Activated effector memory CD4-positive, alpha-beta T cell treated with Interleukin-2 at 50 U/mL for 16 hours (primary cell): ENCODE data around the gene CCDC33.

Experiments
- DNase-seq: peaks from one replicate; pipeline ENCODE4 v3.0.0-alpha.2; 2020

Gene CCDC33

DNA sequence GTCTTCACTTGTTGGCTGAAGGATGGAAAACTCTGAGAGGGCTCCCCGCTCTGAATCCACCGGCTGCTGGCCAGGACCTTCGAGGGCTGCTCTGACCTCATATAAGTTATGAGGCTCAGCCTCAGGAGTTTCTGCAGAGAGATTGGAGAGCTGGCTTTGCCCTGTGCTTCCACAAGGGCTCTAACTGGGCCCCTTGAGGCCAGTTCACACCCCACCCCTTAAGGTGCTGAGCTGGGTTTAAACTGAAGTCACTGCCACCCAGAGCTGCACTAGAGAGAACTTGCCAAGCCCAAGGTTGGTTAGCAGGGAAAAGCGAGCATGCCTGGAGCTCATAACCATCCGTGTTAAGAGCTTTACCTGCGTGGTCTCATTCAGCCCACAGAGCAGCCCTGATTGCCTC, 2.8 kb upstream of the CCDC33 start:
- DNase-seq, result no peak

DNA sequence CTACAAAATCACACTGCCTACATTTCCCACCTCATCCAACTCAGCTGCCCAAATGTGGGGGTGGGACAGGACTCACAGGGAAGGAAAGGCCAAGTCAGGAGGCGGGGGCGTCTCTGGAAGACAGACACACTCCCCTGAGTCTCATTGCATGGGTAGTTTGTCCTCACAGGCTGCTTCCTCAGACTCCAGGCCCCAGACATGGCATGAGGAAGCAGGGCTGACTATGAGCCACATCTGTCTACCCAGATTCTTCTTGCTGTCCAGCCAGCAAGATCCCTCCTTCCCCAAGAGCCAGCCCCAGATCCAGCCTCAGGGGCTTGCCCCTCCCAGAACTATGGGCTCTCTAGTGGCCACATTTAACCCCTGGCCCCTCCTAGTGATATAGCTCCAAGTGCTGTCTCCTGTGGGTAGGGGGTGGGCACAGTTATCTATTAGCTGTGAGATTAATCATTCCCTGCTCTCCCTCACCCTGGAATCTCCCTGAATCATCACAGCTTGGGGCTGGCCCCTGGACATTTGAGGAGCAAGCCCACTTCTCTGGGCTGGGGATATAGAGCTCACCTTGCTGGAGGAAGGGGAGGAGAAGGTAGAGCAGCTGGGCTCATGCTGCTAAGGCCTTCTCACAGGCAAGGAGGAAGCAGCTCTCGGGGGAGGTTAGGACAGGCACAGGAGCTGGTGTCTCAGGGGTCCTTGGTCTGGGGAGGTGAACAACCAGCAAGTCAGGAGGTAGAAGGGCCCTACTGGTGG, 2.1 kb upstream of the CCDC33 start:
- no peak for DNase-seq

GRCh38 chr15:74234598-74234875, 1.6 kb upstream of the CCDC33 start:
- DNase-seq, result no peak

DNA sequence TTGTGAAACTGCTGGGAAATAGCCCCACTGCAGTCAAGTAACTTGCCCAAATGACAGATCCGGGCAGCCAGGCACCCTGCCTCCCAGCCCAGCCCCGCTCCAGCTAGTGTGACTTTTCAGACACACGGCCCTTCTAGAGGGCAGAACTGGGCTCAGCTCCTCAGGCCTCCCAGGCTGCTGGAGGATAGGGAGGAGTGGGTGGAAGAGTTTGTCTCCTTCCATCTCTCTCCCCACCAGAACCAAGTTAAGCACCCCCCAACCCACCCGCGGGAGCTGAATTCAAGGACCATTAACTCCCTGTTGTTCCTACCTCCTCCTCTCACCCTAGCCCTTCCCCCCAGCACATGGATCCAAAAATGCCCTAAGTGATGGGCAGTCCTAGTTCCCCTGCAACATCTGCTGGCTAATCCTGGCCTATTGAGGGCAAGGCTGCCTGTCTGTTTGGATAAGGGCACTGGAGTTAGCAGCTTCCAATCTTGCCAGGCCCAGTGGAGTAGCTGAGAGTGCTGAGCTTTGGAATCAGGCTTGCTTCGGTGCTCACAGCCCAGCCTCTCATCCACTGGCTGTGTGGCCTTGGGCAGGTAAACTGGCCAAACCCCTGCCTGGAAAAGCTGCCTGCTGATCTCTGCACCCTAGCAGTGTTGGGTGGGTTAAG, 3.1 kb downstream of the CCDC33 start:
- DNase-seq, result no peak

DNA sequence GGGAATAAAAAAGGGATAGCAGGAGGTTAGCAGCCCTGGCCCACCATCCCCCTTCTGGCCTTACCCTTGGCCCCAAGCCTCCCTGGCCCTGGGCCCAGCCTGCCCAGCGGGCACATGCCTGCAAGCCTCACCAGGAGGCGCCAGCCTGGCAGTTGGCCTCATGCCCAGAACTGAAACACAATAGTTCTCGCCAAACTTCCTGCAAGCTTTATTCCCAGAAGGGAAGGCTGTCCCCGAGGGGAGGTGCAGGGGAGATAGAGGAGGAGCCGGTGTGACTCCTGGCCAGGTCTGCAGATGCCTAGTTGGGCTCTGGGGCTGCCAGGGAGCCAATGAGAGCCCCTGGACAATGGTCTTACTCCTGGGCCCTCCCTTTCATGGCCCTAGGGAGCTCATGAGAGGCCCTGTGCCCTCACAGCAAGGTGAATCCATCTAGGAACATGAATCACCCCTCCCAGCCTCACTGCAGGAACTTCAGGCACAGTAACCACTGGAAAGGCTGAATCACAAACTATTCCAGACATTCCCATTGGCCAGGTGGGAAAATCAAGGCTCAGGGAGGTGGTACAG, 4.0 kb downstream of the CCDC33 start:
- DNase-seq, result no peak

DNA sequence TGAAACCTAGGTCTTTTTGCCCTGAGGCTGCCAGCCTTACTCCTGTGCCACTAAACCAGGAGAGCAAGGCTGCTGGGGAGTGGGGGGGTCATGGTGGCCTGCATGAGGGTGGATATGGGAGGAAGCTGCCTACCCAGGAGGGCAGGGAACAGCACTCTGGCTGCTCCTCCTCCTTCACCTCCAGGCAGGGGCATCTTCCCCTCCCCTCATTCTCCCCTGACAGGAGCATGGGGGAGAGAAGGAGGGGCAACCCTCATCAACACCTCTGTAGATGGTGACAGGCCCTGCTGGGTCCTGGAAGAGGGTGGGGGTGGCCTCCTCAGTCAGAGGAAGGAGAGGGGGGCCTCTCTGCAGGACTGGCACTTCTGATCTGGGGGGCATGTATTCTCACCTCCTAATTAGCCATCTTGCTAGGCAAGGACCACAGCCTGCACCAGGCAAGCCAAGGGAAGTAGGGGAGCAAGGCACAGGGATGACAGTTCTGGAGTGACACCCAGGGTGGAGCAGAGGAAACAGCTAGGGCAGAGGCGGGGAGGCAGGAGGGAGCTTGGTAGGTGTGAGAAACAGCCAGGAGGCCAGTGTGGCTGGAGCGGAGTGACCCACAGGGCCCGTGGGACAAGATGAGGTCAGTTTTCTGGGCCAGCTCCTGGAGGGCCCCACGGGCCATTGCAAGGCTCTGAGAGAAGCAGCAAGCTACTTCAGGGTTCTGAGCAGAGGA, 4.9 kb downstream of the CCDC33 start:
- DNase-seq, result no peak

- no peak for DNase-seq
Observed at GRCh38 chr15:74242441-74243185, 6.5 kb downstream of the CCDC33 start.

- no peak for DNase-seq
Observed at GRCh38 chr15:74243431-74243830, 7.3 kb downstream of the CCDC33 start.

- DNase-seq, result no peak
Observed at GRCh38 chr15:74244822-74245341, 8.8 kb downstream of the CCDC33 start.

DNA sequence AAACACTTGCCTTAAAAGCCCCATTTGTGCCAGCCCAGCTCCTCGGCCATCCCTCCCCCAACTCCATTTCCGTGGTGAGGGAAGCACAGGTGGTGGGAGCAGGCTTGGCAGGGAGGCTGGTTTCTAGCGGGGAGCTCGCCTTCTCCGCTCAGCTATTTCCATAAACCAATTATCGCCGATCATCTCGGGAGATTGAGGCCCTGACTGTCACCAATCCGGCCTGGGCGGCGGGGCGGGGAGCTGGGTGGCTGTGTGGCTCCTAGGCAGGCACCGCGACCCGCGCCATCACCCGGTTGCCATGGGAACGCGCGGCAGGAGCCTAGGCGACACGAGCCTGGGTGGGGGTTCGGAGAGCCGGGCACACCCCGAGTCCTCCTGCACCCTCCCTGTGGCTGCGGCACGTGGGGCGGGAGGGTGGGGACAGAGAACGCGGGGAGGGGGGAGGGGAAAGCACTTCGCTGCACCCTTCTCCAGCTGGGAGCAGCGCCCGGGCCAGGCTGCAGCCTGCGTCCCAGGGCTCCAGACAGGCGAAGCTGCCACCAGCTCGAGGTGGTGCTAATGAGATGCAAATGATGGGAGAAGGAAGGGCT, 9.3 kb downstream of the CCDC33 start:
- no peak for DNase-seq

DNA sequence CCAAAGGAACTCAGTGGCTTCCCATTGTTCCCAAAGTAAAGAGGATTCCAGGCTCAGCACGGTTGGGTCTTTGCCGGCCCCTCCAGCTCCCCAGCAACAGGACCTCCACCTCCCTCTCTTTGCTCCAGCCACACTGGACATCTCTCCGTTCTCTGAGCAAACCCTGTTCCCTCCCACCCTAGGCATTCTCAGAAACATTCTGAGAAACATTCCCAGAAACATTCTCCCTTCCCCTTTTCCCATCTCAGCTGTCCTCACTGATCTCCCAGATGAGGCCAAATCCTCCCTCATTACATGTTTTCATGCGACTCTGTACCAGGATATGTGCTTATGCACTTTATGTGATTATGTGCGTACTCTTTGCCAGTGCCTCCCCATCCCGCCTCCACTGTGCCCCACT, 14.1 kb downstream of the CCDC33 start:
- no peak for DNase-seq

GRCh38 chr15:74251131-74251811, 15.1 kb downstream of the CCDC33 start:
- no peak for DNase-seq

GRCh38 chr15:74252291-74252690, 16.2 kb downstream of the CCDC33 start:
- no peak for DNase-seq

- DNase-seq, result no peak
Observed at GRCh38 chr15:74252721-74253120, 16.6 kb downstream of the CCDC33 start.

DNA sequence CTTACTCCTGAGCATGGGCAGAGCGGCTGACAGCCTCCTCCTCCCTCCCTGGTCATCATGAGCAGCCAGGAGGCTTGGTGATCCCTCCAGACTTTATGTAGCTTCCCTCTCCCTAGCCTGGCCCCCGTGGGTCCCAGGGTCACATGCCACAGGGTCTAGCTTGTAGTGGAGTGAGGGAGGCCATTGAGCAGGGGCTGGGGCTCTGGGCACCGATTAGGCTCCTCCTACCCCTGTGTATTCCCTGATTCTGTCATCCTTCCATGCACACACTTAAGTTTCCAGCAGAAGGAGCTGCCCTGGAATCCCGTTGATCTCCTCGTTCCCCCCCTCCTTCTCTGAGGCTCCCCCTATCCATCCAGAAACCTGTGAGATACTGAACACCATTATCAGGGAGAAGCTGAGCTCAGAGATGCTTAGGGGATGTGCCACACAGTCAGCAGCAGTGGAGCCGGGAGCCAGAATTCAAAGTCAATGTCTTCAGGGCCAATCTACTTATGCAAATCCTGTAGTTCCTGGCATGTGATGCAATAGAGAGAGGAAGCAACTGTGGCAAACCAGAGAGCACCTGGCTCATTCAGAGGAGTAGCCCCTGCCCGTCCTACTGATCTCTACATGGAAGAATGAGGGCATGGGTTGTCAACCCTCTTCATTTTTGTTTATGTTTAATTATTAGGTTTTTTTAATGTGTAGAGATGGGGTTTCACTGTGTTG, 17.2 kb downstream of the CCDC33 start:
- DNase-seq, result no peak

GRCh38 chr15:74257105-74257504, 21.0 kb downstream of the CCDC33 start:
- no peak for DNase-seq

GRCh38 chr15:74257623-74258022, 21.5 kb downstream of the CCDC33 start:
- no peak for DNase-seq

- DNase-seq, result no peak
Observed at GRCh38 chr15:74258456-74259291, 22.5 kb downstream of the CCDC33 start.

DNA sequence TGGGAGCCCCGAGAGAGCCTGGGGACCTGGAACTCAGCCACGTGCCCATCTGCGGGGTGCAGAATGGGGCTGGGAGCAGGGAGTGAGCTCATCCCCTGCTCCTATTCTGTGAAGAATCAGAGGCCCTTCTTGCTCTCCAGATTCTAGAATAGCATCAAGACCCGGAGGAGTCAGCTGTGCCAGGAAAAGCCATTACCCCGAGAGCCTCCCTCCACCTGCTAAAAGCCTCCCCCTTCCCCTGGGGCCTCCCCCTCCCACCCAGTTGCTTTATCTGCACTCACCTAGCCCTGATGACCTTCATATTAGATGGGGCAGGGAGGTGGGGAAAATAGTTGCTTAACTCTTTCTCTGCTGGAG, 23.1 kb downstream of the CCDC33 start:
- no peak for DNase-seq

DNA sequence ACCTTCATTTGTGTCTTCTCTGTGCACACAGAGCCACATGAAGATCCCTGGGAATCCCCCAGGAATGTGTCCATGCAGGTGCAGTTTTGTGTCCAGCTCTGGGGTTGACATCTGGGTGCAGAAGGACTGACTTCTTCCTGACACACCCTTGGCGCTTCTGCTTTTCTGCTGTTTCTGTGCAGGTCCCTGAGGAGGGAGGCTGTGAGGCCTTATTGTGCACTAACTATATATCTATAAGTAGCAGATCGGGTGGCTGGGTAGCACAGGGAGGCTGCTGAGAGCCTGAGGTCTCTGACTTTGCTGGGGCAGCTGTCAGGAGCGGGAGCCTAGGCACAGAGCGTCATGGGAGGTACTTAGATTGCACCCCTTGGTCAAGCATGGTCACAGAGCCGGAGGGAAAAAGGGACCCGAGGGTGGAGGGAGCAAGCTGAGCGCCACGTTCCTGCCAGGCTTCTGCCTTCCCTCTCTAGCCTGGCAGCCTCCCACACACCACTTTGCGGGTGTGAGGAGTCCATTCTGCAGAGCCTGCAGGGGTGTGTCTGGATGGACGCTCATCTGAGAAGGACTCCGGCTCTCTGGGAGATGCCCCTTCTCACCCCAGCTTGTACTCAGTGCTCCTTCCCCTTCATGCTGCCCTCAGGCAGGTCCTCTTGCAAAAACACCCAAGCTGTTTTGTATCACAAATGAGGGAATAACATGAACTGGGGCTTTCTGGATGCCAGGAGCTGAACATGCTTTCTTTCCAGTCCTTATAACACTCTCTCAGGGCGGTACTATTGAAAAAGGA, 23.9 kb downstream of the CCDC33 start:
- DNase-seq, result no peak
